Peyer's patch (tissue), 4 donors: ENCODE data around the gene KLHDC8A. TPM values are rescaled to one million over a fixed set of nuclear protein-coding genes. Genes with fewer than 3 reads are reported as not detected.
"Not testable (repeated sequence)": the region's sequence is repeated elsewhere in the genome, so short reads cannot be mapped to it uniquely, and the experiment has no call there.

Source experiments
- DNase-seq, 3 donors: peaks; one replicate each; pipeline ENCODE4 v3.0.0-alpha.2; 2017 to 2019
- H3K27ac ChIP-seq, 4 donors: fragments of 200-600 bp; sonication (generic); one replicate each; pipeline ENCODE4 v1.5.1; 2016 to 2019
- H3K27me3 ChIP-seq, 2 donors: fragments of 200-600 bp; sonication (generic); one replicate each; pipeline ENCODE4 v1.5.1; 2019
- H3K36me3 ChIP-seq, 3 donors: fragments of 200-600 bp; sonication (generic); one replicate each; pipeline ENCODE4 v1.5.1; 2016 to 2019
- H3K4me1 ChIP-seq, 4 donors: fragments of 200-600 bp; sonication (generic); one replicate each; pipeline ENCODE4 v1.5.1; 2016 to 2019
- H3K4me3 ChIP-seq, 4 donors: fragments of 200-600 bp; sonication (generic); 1 replicate in 3 of 4; 2 replicates in 1 of 4; pipeline ENCODE4 v1.5.1; 2016 to 2019; ENCODE audit warnings: mild to moderate bottlenecking in 1 of 4
- H3K9me3 ChIP-seq, 4 donors: fragments of 200-600 bp; sonication (generic); one replicate each; pipeline ENCODE4 v1.5.1; 2016 to 2019; ENCODE audit warnings: mild to moderate bottlenecking in 1 of 4
- POLR2A ChIP-seq, 2 donors: fragments of 450-650 bp; IDR thresholded peaks; one replicate each; pipeline ENCODE4 v1.5.1; 2017; ENCODE audit warnings: antibody characterized with exemption in 2 of 2, mild to moderate bottlenecking in 2 of 2, moderate library complexity in 2 of 2
- total RNA-seq, 4 donors: library from RNA; depleted of rRNA; stranded (reverse); fragments of >200 nt; gene quantifications; one replicate each; pipeline ENCODE4 v1.1.0, GENCODE V29; 2016
- TF ChIP-seq, protein P1 (sequence below), 6 experiments: fragments of 450-650 bp in 4 of 6; fragments of 200-600 bp in 2 of 6; sonication (generic) in 1 of 6; IDR thresholded peaks; one replicate each; pipeline ENCODE4 v1.5.1; 2017 to 2019; ENCODE audit warnings: antibody characterized with exemption in 6 of 6, mild to moderate bottlenecking in 3 of 6, moderate library complexity in 1 of 6

The KLHDC8A gene, protein sequence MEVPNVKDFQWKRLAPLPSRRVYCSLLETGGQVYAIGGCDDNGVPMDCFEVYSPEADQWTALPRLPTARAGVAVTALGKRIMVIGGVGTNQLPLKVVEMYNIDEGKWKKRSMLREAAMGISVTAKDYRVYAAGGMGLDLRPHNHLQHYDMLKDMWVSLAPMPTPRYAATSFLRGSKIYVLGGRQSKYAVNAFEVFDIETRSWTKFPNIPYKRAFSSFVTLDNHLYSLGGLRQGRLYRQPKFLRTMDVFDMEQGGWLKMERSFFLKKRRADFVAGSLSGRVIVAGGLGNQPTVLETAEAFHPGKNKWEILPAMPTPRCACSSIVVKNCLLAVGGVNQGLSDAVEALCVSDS
- not detected for total RNA-seq

DNA sequence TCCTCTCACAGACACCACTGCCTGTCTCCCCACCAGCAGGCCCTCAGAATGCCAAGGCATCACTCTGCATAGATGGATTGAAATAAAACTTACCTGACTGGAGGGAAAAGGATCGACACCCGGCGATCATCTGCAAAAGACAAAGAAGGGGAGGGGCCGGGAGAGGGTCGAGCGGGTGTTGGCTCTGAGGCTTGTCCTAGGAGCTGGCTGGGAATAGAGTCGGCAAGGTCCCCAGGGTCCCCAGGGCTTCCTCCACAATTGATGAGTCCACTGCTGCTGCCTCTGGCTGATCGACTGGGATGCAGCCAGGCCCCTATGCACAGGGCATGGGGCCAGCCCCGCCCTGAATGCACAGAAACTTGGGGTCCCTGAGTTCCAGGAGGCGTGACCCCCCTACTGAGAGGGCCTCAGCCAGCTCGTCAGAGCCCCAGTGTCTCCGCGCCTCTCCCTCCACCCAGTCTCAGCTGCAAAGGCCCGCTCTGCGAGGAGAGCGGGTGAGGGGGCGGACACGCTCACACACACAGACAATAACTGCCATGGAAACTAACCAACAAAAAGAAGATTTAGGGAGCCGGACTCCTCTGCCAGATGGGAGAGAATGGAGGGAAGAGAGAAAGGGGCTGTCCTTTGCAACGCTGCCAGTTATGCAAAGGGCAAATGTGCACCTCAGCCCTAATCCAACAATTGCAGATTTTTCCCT lies at the start of gene KLHDC8A:
Gene KLHDC8A, minus strand, starts transcription at position 483 of the 700 bp plus-strand sequence. CDS start 13,318 bp downstream, outside the sequence.
- Histone ChIP-seq H3K9me3 (no peaks in the 10 kb centered on the region), H3K4me3 (no peak within 1 kb of the TSS), H3K27me3 (no peaks in the 10 kb centered on the region), H3K4me1 (peaks cover 0 to 14% (median 0%) of the 10 kb centered on the region in 4 donors), H3K27ac (no peak within 1 kb of the TSS), H3K36me3 (no peaks in the 10 kb centered on the region)
- no peak for TF ChIP-seq POLR2A (IDR thresholded peaks at IDR 0.05)
- TF ChIP-seq, protein P1, sequence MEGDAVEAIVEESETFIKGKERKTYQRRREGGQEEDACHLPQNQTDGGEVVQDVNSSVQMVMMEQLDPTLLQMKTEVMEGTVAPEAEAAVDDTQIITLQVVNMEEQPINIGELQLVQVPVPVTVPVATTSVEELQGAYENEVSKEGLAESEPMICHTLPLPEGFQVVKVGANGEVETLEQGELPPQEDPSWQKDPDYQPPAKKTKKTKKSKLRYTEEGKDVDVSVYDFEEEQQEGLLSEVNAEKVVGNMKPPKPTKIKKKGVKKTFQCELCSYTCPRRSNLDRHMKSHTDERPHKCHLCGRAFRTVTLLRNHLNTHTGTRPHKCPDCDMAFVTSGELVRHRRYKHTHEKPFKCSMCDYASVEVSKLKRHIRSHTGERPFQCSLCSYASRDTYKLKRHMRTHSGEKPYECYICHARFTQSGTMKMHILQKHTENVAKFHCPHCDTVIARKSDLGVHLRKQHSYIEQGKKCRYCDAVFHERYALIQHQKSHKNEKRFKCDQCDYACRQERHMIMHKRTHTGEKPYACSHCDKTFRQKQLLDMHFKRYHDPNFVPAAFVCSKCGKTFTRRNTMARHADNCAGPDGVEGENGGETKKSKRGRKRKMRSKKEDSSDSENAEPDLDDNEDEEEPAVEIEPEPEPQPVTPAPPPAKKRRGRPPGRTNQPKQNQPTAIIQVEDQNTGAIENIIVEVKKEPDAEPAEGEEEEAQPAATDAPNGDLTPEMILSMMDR (IDR thresholded peaks at IDR 0.05) = no peak
- DNase-seq = no peak

DNA sequence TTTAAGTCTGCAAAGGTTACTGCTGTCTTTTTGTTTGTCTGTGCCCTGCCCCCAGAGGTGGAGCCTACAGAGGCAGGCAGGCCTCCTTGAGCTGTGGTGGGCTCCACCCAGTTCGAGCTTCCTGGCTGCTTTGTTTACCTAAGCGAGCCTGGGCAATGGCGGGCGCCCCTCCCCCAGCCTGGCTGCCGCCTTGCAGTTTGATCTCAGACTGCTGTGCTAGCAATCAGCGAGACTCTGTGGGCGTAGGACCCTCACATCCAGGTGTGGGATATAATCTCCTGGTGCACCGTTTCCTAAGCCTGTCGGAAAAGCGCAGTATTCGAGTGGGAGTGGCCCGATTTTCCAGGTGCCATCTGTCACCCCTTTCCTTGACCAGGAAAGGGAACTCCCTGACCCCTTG lies 49.5 kb upstream of the KLHDC8A start:
- not testable (repeated sequence) for H3K4me1 ChIP-seq, H3K9me3 ChIP-seq, H3K36me3 ChIP-seq, H3K27me3 ChIP-seq, H3K4me3 ChIP-seq, H3K27ac ChIP-seq, DNase-seq

DNA sequence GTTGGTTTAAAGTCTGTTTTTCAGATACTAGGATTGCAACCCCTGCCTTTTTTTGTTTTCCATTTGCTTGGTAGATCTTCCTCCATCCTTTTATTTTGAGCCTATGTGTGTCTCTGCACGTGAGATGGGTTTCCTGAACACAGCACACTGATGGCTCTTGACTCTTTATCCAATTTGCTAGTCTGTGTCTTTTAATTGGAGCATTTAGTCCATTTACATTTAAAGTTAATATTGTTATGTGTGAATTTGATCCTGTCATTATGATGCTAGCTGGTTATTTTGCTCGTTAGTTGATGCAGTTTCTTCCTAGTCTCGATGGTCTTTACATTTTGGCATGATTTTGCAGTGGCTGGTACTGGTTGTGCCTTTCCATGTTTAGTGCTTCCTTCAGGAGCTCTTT lies 47.8 kb upstream of the KLHDC8A start:
- H3K27me3 ChIP-seq, H3K27ac ChIP-seq, H3K4me3 ChIP-seq, DNase-seq, H3K9me3 ChIP-seq, H3K4me1 ChIP-seq, H3K36me3 ChIP-seq: not testable (repeated sequence)

DNA sequence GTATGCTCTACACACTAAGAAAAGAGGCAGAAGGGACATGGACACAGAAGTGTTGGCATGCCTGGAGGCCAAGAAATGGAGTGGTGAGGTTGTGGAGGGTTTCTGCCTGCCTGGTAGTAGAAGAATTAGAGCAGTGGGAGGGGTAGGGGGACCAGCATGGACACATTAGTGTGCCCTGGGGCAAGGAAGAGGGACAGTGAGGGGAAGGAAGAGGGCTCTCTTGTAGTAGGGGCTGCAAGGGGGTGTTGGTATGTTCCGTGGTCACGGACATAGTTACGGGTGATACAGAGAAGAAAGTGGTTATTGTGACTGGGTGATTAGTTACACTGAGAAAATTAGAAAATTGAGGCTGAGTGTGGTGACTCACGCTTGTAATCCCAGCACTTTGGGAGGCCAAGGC lies 41.9 kb upstream of the KLHDC8A start:
- H3K4me3 ChIP-seq = no peak overlapping the region
- no peaks in the 10 kb centered on the region for H3K9me3 ChIP-seq
- no peak overlapping the region for H3K27ac ChIP-seq
- no peak for TF ChIP-seq POLR2A (IDR thresholded peaks at IDR 0.05)
- TF ChIP-seq, protein P1 (IDR thresholded peaks at IDR 0.05) = no peak
- no peak for DNase-seq
- no peaks in the 10 kb centered on the region for H3K27me3 ChIP-seq
- H3K36me3 ChIP-seq = no peaks in the 10 kb centered on the region
- H3K4me1 ChIP-seq = no peaks in the 10 kb centered on the region

DNA sequence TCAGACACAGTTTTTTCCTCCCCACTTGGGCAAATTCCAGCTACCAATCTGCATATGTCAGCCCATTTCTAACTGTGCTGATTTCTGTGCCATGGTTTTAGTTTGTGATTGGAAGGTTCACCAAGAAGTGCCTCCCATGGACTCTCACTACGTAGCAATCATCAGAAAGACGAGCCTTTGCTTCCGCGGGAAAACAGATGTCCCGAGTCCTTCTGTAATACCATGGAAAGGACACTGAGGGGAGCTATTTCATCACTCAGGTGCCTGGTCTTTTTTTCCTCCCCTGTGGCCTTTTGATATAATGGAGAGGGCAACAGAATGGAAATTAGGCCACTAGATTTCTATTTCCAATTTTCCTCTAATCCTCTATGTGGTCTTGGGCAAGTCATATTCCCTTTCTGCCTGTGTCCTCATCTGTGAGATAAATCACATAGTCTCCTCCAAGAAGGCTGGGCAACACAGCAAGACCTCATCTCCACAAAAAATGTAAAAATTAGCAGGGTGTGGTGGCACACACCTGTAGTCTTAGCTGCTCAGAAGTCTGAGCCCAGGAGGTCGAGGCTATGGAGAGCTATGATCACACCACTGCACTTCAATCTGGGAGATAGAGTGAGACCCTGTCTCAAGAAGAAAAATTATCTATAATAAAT lies 40.4 kb upstream of the KLHDC8A start:
- Histone ChIP-seq H3K36me3 (no peaks in the 10 kb centered on the region), H3K27me3 (no peaks in the 10 kb centered on the region), H3K4me3 (no peak overlapping the region), H3K9me3 (no peaks in the 10 kb centered on the region), H3K27ac (no peak overlapping the region), H3K4me1 (no peaks in the 10 kb centered on the region)
- peak in 1 of 3 donors; percentile 49 for DNase-seq
- TF ChIP-seq POLR2A (IDR thresholded peaks at IDR 0.05) = no peak
- TF ChIP-seq, protein P1 (IDR thresholded peaks at IDR 0.05) = peak in 4 of 6 experiments; percentile 56 to 89 (median 86)

DNA sequence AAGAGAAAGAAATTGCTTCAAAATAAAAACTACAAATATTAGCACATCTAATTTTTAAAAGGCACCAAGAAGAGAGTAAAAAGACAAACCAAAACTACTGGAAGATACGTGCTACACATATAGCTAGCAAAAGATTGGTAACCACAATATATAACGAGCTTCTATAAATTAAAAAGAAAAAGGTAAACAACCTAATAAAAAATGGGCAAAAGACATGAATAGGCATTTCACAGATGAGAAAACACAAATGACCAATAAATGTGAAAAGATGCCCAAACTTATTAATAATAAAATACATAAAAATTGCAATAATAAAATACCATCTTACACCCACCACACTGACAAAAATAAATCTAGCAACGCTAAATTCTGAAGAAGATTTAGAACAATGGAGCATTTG lies 38.9 kb upstream of the KLHDC8A start:
- no peaks in the 10 kb centered on the region for H3K4me1 ChIP-seq
- no peak overlapping the region for H3K4me3 ChIP-seq
- no peak overlapping the region for H3K27ac ChIP-seq
- no peaks in the 10 kb centered on the region for H3K36me3 ChIP-seq
- DNase-seq = no peak
- H3K27me3 ChIP-seq = no peaks in the 10 kb centered on the region
- H3K9me3 ChIP-seq = no peaks in the 10 kb centered on the region
- TF ChIP-seq POLR2A (IDR thresholded peaks at IDR 0.05) = no peak
- TF ChIP-seq, protein P1 (IDR thresholded peaks at IDR 0.05) = no peak
